ENCODE results near the gene FPR3.

The FPR3 gene

GRCh38 chr19:51754770-51755169 lies 40.2 kb upstream of the FPR3 start:
- DNase-seq (ENCODE audit: low read depth) = no peak
- no peak for TF ChIP-seq CTCF (IDR thresholded peaks at IDR 0.05; ENCODE audit: low read length, missing control alignments)
- no peak overlapping the region for H3K4me3 ChIP-seq (replicated peaks; ENCODE audit: low read depth, low read length)

GRCh38 chr19:51755571-51755970 lies 39.4 kb upstream of the FPR3 start:
- no peak for DNase-seq (ENCODE audit: low read depth)
- H3K4me3 ChIP-seq (replicated peaks; ENCODE audit: low read depth, low read length) = no peak overlapping the region

GRCh38 chr19:51760697-51761356 lies 34.1 kb upstream of the FPR3 start, which contains the start of gene FPR2:
FPR2 (plus strand) TSS chr19:51761180; CDS start chr19:51768659, 7,479 bp downstream.
- TF ChIP-seq CTCF (IDR thresholded peaks at IDR 0.05; ENCODE audit: low read length, missing control alignments) = no peak
- no peak for DNase-seq (ENCODE audit: low read depth)
- no peak within 1 kb of the TSS for H3K4me3 ChIP-seq (replicated peaks; ENCODE audit: low read depth, low read length)

More at GRCh38 chr19:51755571-51755970, 39.4 kb upstream of the FPR3 start:
- TF ChIP-seq CTCF (IDR thresholded peaks at IDR 0.05; ENCODE audit: low read length, missing control alignments) = no peak

GRCh38 chr19:51761696-51762095 lies 33.3 kb upstream of the FPR3 start:
- DNase-seq (ENCODE audit: low read depth) = no peak
- no peak overlapping the region for H3K4me3 ChIP-seq (replicated peaks; ENCODE audit: low read depth, low read length)
- no peak for TF ChIP-seq CTCF (IDR thresholded peaks at IDR 0.05; ENCODE audit: low read length, missing control alignments)

GRCh38 chr19:51765086-51765485 lies 29.9 kb upstream of the FPR3 start:
- no peak overlapping the region for H3K4me3 ChIP-seq (replicated peaks; ENCODE audit: low read depth, low read length)
- DNase-seq (ENCODE audit: low read depth) = no peak
- TF ChIP-seq CTCF (IDR thresholded peaks at IDR 0.05; ENCODE audit: low read length, missing control alignments) = no peak

- no peak for TF ChIP-seq CTCF (IDR thresholded peaks at IDR 0.05; ENCODE audit: low read length, missing control alignments)
- H3K4me3 ChIP-seq (replicated peaks; ENCODE audit: low read depth, low read length) = no peak overlapping the region
- no peak for DNase-seq (ENCODE audit: low read depth)
Observed at GRCh38 chr19:51766461-51766860, 28.5 kb upstream of the FPR3 start.
